ENCODE measurements around the gene DOCK1.

Gene DOCK1

GRCh38 chr10:127210936-127211466 is 305.8 kb downstream of the DOCK1 start:
- no peaks in the 10 kb centered on the region for H3K4me1 ChIP-seq (ENCODE audit: low read length)
- no peak for TF ChIP-seq EZH2phosphoT487 (IDR thresholded peaks at IDR 0.05; ENCODE audit: low read length)
- TF ChIP-seq EZH2 (optimal IDR thresholded peaks at IDR 0.05; ENCODE audit: low read depth, low read length) = no peak
- no peak for TF ChIP-seq CTCF (IDR thresholded peaks at IDR 0.05; ENCODE audit: low read length)
- H3K27ac ChIP-seq (ENCODE audit: low read length) = no peak overlapping the region
- no peaks in the 10 kb centered on the region for H3K79me2 ChIP-seq (ENCODE audit: low read length)
- no peaks in the 10 kb centered on the region for H3K36me3 ChIP-seq (replicated peaks; ENCODE audit: insufficient read depth, low read length)
- no peaks in the 10 kb centered on the region for H4K20me1 ChIP-seq (ENCODE audit: insufficient read depth, low read length)
- no peaks in the 10 kb centered on the region for H3K9me3 ChIP-seq (replicated peaks; ENCODE audit: insufficient read depth, low read length)
- H3K9ac ChIP-seq (ENCODE audit: low read length) = no peak overlapping the region
- DNase-seq = no peak
- H2AFZ ChIP-seq (ENCODE audit: low read length) = no peak overlapping the region
- H3K4me3 ChIP-seq (ENCODE audit: low read length) = no peak overlapping the region
- H3F3A ChIP-seq (ENCODE audit: insufficient read depth, low read length) = no peaks in the 10 kb centered on the region
- no peaks in the 10 kb centered on the region for H3K9me2 ChIP-seq (replicated peaks; ENCODE audit: insufficient read depth, low read length)
- no peaks in the 10 kb centered on the region for H3K27me3 ChIP-seq (replicated peaks; ENCODE audit: insufficient read depth, low read length)
- no peak overlapping the region; the same call in 1 of the 2 replicates for H3K4me2 ChIP-seq (ENCODE audit: low read depth, low read length)

- DNase-seq = no peak
- H2AFZ ChIP-seq (ENCODE audit: low read length) = no peak overlapping the region
- no peaks in the 10 kb centered on the region for H3K4me1 ChIP-seq (ENCODE audit: low read length)
- no peak overlapping the region for H3K9ac ChIP-seq (ENCODE audit: low read length)
- H3K4me2 ChIP-seq (ENCODE audit: low read depth, low read length) = no peak overlapping the region
- no peak for TF ChIP-seq EZH2 (optimal IDR thresholded peaks at IDR 0.05; ENCODE audit: low read depth, low read length)
- no peak for TF ChIP-seq EZH2phosphoT487 (IDR thresholded peaks at IDR 0.05; ENCODE audit: low read length)
- TF ChIP-seq CTCF (IDR thresholded peaks at IDR 0.05; ENCODE audit: low read length) = no peak
- H3K79me2 ChIP-seq (ENCODE audit: low read length) = no peaks in the 10 kb centered on the region
- no peak overlapping the region for H3K4me3 ChIP-seq (ENCODE audit: low read length)
- H3F3A ChIP-seq (ENCODE audit: insufficient read depth, low read length) = no peaks in the 10 kb centered on the region
- no peaks in the 10 kb centered on the region for H3K36me3 ChIP-seq (replicated peaks; ENCODE audit: insufficient read depth, low read length)
- H3K27ac ChIP-seq (ENCODE audit: low read length) = no peak overlapping the region
- no peaks in the 10 kb centered on the region for H4K20me1 ChIP-seq (ENCODE audit: insufficient read depth, low read length)
- no peaks in the 10 kb centered on the region for H3K9me2 ChIP-seq (replicated peaks; ENCODE audit: insufficient read depth, low read length)
- no peaks in the 10 kb centered on the region for H3K27me3 ChIP-seq (replicated peaks; ENCODE audit: insufficient read depth, low read length)
- no peaks in the 10 kb centered on the region for H3K9me3 ChIP-seq (replicated peaks; ENCODE audit: insufficient read depth, low read length)
Observed at GRCh38 chr10:127215866-127216265, 310.6 kb downstream of the DOCK1 start.

- Histone ChIP-seq H3K4me3 (ENCODE audit: low read length) (no peak overlapping the region), H3K9me3 (replicated peaks; ENCODE audit: insufficient read depth, low read length) (no peaks in the 10 kb centered on the region), H3K4me2 (ENCODE audit: low read depth, low read length) (no peak overlapping the region), H4K20me1 (ENCODE audit: insufficient read depth, low read length) (no peaks in the 10 kb centered on the region), H2AFZ (ENCODE audit: low read length) (no peak overlapping the region), H3K36me3 (replicated peaks; ENCODE audit: insufficient read depth, low read length) (no peaks in the 10 kb centered on the region), H3K4me1 (ENCODE audit: low read length) (no peaks in the 10 kb centered on the region), H3K27ac (ENCODE audit: low read length) (no peak overlapping the region), H3K9ac (ENCODE audit: low read length) (no peak overlapping the region), H3K79me2 (ENCODE audit: low read length) (no peaks in the 10 kb centered on the region), H3F3A (ENCODE audit: insufficient read depth, low read length) (no peaks in the 10 kb centered on the region), H3K27me3 (replicated peaks; ENCODE audit: insufficient read depth, low read length) (no peaks in the 10 kb centered on the region), H3K9me2 (replicated peaks; ENCODE audit: insufficient read depth, low read length) (no peaks in the 10 kb centered on the region)
- DNase-seq = no peak
- TF ChIP-seq EZH2 (optimal IDR thresholded peaks at IDR 0.05; ENCODE audit: low read depth, low read length) (no peak), CTCF (IDR thresholded peaks at IDR 0.05; ENCODE audit: low read length) (no peak), EZH2phosphoT487 (IDR thresholded peaks at IDR 0.05; ENCODE audit: low read length) (no peak)
Observed at GRCh38 chr10:127216274-127216673, 311.0 kb downstream of the DOCK1 start.

All from MM.1S (cell line).